PFSK-1 (cell line): Measurements from ENCODE around the gene ASCC3.

Source experiments
- POLR2AphosphoS5 ChIP-seq: IDR thresholded peaks from 2 replicates; pipeline ENCODE4 v1.6.1; 2012; ENCODE audit warnings: low read depth, mild to moderate bottlenecking, control low read depth, low read length, moderate library complexity
- REST ChIP-seq, 2 experiments: IDR thresholded peaks; 2 replicates each; pipeline versions ENCODE4 v1.6.1 to v1.8.0; 2011 to 2012; ENCODE audit warnings: low read depth in 2 of 2, low read length in 2 of 2, control low read depth in 1 of 2, inconsistent platforms in 1 of 2, mild to moderate bottlenecking in 1 of 2, moderate library complexity in 1 of 2; ENCODE audit not compliant: insufficient read depth in 1 of 2
- SIN3A ChIP-seq: IDR thresholded peaks from 2 replicates; pipeline ENCODE4 v1.6.1; 2012; ENCODE audit warnings: mild to moderate bottlenecking, low read length, moderate library complexity, borderline replicate concordance; ENCODE audit not compliant: insufficient read depth

GRCh38 chr6:100670056-100670455, 211.1 kb downstream of the ASCC3 start:
- no peak for TF ChIP-seq REST (IDR thresholded peaks at IDR 0.05; ENCODE audit: insufficient read depth in 1 of 2, low read depth in 2 of 2, low read length in 2 of 2)
- no peak for TF ChIP-seq POLR2AphosphoS5
- no peak for TF ChIP-seq SIN3A
